Stimulated activated CD4-positive, alpha-beta T cell treated with anti-CD3 and anti-CD28 coated beads, Interleukin-12 subunit alpha, Interleukin-12 subunit beta, amount 100 ng/mL, for 4 hours (primary cell): Measurements from ENCODE around the gene GRIN2C.
A peak's percentile ranks its signal among the peaks of the same experiment; 100 is the strongest.

Experiments used
- DNase-seq: peaks from one replicate; pipeline ENCODE4 v3.0.0-alpha.2; 2020

Gene GRIN2C

GRCh38 chr17:74863420-74864296 is 4.0 kb upstream of the GRIN2C start:
- DNase-seq, result no peak

- no peak for DNase-seq
Observed at GRCh38 chr17:74862919-74863318, 3.2 kb upstream of the GRIN2C start.

GRCh38 chr17:74862108-74862901 is 2.6 kb upstream of the GRIN2C start:
- DNase-seq, result peak; percentile 74

GRCh38 chr17:74861662-74862107 is 2.0 kb upstream of the GRIN2C start:
- DNase-seq, result no peak

- no peak for DNase-seq
Observed at GRCh38 chr17:74860872-74861661, 1.4 kb upstream of the GRIN2C start.

GRCh38 chr17:74860229-74860871 is 665 bp upstream of the GRIN2C start:
- DNase-seq, result no peak

- DNase-seq, result no peak
Observed at GRCh38 chr17:74858672-74859458, 820 bp downstream of the GRIN2C start.

- DNase-seq, result no peak
Observed at GRCh38 chr17:74857191-74857590, 2.5 kb downstream of the GRIN2C start.

- no peak for DNase-seq
Observed at GRCh38 chr17:74856112-74856511, 3.6 kb downstream of the GRIN2C start.

GRCh38 chr17:74855323-74855722 is 4.4 kb downstream of the GRIN2C start:
- DNase-seq, result no peak

- DNase-seq, result no peak
Observed at GRCh38 chr17:74854792-74855191, 4.9 kb downstream of the GRIN2C start.

GRCh38 chr17:74853669-74854068 is 6.0 kb downstream of the GRIN2C start:
- DNase-seq, result no peak

- no peak for DNase-seq
Observed at GRCh38 chr17:74853048-74853397, 6.7 kb downstream of the GRIN2C start.

GRCh38 chr17:74852237-74853047 is 7.2 kb downstream of the GRIN2C start:
- DNase-seq, result peak; percentile 65

- DNase-seq, result no peak
Observed at GRCh38 chr17:74851612-74852236, 8.0 kb downstream of the GRIN2C start.

GRCh38 chr17:74850914-74851313 is 8.8 kb downstream of the GRIN2C start:
- no peak for DNase-seq

GRCh38 chr17:74850310-74850709 is 9.4 kb downstream of the GRIN2C start:
- DNase-seq, result no peak

GRCh38 chr17:74848656-74849399 is 10.9 kb downstream of the GRIN2C start:
- DNase-seq, result no peak

GRCh38 chr17:74846621-74847020 is 13.1 kb downstream of the GRIN2C start:
- no peak for DNase-seq

GRCh38 chr17:74843352-74843627 is 16.4 kb downstream of the GRIN2C start:
- DNase-seq, result no peak
